OCI-LY1 (cell line): ENCODE data around the gene DDC.

ENCODE experiments used
- H2AFZ ChIP-seq: fragments of 200-600 bp; sonication (generic), shearing (Covaris generic); 2 replicates; pipeline ENCODE4 v1.6.0; 2014; ENCODE audit warnings: antibody characterized with exemption, mild to moderate bottlenecking, low read length
- H3F3A ChIP-seq: fragments of 200-600 bp; sonication (generic), shearing (Covaris generic); 2 replicates; pipeline ENCODE4 v1.6.0; 2014; ENCODE audit warnings: mild to moderate bottlenecking, antibody characterized with exemption, low read length, moderate library complexity; ENCODE audit not compliant: insufficient read depth
- H3K27ac ChIP-seq: fragments of 200-600 bp; sonication (generic); 2 replicates; pipeline ENCODE4 v1.5.1; 2014; ENCODE audit warnings: low read length, mixed run types, mild to moderate bottlenecking, low read depth; ENCODE audit not compliant: poor library complexity, severe bottlenecking
- H3K27me3 ChIP-seq: fragments of 200-600 bp; sonication (generic); 2 replicates; pipeline ENCODE4 v1.6.0; 2014; ENCODE audit warnings: antibody characterized with exemption, mild to moderate bottlenecking, low read length, moderate library complexity; ENCODE audit not compliant: insufficient read depth
- H3K36me3 ChIP-seq: fragments of 200-600 bp; sonication (generic); 2 replicates; pipeline ENCODE4 v1.6.1; 2014; ENCODE audit warnings: mild to moderate bottlenecking, antibody characterized with exemption, low read length, moderate library complexity, mixed read lengths; ENCODE audit not compliant: insufficient read depth
- H3K4me1 ChIP-seq: fragments of 200-600 bp; sonication (generic); 2 replicates; pipeline ENCODE4 v1.5.1; 2014; ENCODE audit warnings: mild to moderate bottlenecking, low read length, moderate library complexity; ENCODE audit not compliant: insufficient read depth, severe bottlenecking
- H3K4me2 ChIP-seq: fragments of 200-600 bp; sonication (generic), shearing (Covaris generic); 2 replicates; pipeline ENCODE4 v1.6.1; 2014; ENCODE audit warnings: low read length
- H3K4me3 ChIP-seq: fragments of 200-600 bp; sonication (generic); 2 replicates; pipeline ENCODE4 v1.5.1; 2014; ENCODE audit warnings: low read length, low read depth, mild to moderate bottlenecking, mixed read lengths; ENCODE audit not compliant: poor library complexity, severe bottlenecking
- H3K79me2 ChIP-seq: fragments of 200-600 bp; shearing (Covaris generic); 2 replicates; pipeline ENCODE4 v1.6.1; 2016; ENCODE audit warnings: mixed run types, low read length, mixed read lengths; ENCODE audit not compliant: insufficient read depth
- H3K9ac ChIP-seq: fragments of 200-600 bp; sonication (generic), shearing (Covaris generic); 2 replicates; pipeline ENCODE4 v1.6.1; 2014; ENCODE audit warnings: mild to moderate bottlenecking, low read length, mixed read lengths
- H3K9me2 ChIP-seq: fragments of 200-600 bp; sonication (generic), shearing (Covaris generic); 2 replicates; pipeline ENCODE4 v1.6.1; 2014; ENCODE audit warnings: low read depth, mild to moderate bottlenecking, low read length, mixed read lengths
- H3K9me3 ChIP-seq: fragments of 200-600 bp; shearing (Covaris generic); 2 replicates; pipeline ENCODE4 v1.6.1; 2014; ENCODE audit warnings: low read length, mixed read lengths
- H4K20me1 ChIP-seq: fragments of 200-600 bp; sonication (generic), shearing (Covaris generic); 2 replicates; pipeline ENCODE4 v1.6.0; 2016; ENCODE audit warnings: mild to moderate bottlenecking, low read length; ENCODE audit not compliant: insufficient read depth
- EZH2 ChIP-seq: fragments of 200-600 bp; sonication (generic), shearing (Covaris generic); IDR thresholded peaks from 2 replicates; pipeline ENCODE4 v1.8.0; 2017; ENCODE audit warnings: borderline replicate concordance, mixed run types, mild to moderate bottlenecking, antibody characterized with exemption, low read length, moderate library complexity, mixed read lengths
- TF ChIP-seq, protein P1 (sequence below): fragments of 200-600 bp; sonication (generic), shearing (Covaris generic); IDR thresholded peaks from 2 replicates; pipeline ENCODE4 v1.5.1; 2017; ENCODE audit warnings: mild to moderate bottlenecking, antibody characterized with exemption, low read length, moderate library complexity, mixed read lengths

The DDC gene

DNA sequence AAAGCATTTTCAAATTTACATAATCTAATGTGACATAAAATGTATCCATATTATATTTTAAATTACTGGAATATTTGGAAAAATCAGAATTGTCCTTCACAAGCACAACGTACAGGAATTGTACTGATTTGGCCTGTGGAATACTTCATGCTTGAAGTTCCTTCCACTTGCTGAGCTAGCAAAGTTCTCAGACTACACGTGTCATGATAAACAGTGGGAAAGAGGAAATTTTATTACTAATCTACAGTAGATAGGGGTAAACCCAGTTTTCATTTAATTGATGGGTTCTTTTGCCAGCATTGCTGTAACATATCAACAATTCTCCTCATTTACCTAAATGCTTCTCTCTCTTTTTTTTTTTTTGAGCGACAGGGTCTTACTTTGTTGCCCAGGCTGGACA lies 69.5 kb downstream of the DDC start:
- Histone ChIP-seq H3K4me2 (no peak overlapping the region), H3K4me1 (no peaks in the 10 kb centered on the region), H3F3A (no peaks in the 10 kb centered on the region), H3K4me3 (no peak overlapping the region), H3K27ac (no peak overlapping the region), H3K36me3 (no peaks in the 10 kb centered on the region), H3K79me2 (no peaks in the 10 kb centered on the region), H3K9me3 (no peaks in the 10 kb centered on the region), H4K20me1 (no peaks in the 10 kb centered on the region), H2AFZ (no peak overlapping the region), H3K9me2 (no peaks in the 10 kb centered on the region), H3K27me3 (no peaks in the 10 kb centered on the region), H3K9ac (no peak overlapping the region)
- TF ChIP-seq EZH2, result no peak
- TF ChIP-seq, protein P1, sequence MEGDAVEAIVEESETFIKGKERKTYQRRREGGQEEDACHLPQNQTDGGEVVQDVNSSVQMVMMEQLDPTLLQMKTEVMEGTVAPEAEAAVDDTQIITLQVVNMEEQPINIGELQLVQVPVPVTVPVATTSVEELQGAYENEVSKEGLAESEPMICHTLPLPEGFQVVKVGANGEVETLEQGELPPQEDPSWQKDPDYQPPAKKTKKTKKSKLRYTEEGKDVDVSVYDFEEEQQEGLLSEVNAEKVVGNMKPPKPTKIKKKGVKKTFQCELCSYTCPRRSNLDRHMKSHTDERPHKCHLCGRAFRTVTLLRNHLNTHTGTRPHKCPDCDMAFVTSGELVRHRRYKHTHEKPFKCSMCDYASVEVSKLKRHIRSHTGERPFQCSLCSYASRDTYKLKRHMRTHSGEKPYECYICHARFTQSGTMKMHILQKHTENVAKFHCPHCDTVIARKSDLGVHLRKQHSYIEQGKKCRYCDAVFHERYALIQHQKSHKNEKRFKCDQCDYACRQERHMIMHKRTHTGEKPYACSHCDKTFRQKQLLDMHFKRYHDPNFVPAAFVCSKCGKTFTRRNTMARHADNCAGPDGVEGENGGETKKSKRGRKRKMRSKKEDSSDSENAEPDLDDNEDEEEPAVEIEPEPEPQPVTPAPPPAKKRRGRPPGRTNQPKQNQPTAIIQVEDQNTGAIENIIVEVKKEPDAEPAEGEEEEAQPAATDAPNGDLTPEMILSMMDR, result no peak

DNA sequence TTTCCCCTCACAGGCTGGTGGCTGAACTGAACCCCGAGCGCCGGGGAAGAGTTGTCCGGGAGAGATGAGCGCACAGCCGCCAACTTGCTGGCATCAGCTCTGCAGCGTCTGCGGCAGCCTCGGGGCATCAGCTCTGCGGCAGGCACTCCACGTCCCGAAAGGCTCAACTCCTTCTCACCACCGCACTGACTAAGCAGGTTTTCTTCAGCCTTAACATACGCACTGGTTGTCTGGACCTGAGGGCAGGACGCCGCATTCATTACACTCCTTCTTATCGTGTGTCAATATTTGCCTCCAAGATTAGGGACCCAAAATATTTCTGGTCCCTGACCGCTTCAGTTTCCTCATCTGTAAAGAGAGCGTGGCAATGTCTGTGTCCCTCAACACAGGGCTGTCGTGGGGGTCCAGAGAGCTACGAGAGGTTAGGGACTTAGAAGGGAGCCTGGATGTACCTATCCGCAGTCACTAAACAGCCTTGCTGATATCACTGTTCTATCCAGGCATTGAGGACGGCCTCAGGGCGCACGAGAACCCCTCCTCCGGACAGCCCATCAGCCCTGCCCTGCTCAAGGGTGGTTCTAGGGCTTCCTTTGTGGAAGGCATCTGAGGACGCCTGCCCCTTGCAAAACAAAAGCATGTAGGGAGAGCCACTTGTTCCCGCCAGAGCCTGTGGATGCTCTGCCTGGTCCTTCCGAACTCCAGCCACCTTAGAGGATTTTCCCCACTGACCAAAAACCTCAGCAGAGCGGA lies 72.3 kb downstream of the DDC start:
- Histone ChIP-seq H3K4me2 (no peak overlapping the region), H3K27ac (no peak overlapping the region), H3K27me3 (no peaks in the 10 kb centered on the region; the same call in 1 of the 2 replicates), H3K9ac (no peak overlapping the region), H2AFZ (no peak overlapping the region), H3F3A (no peaks in the 10 kb centered on the region), H3K79me2 (no peaks in the 10 kb centered on the region), H3K4me3 (no peak overlapping the region), H4K20me1 (no peaks in the 10 kb centered on the region), H3K9me2 (no peaks in the 10 kb centered on the region), H3K4me1 (no peaks in the 10 kb centered on the region), H3K9me3 (peaks cover 3% of the 10 kb centered on the region; the same call in 1 of the 2 replicates), H3K36me3 (no peaks in the 10 kb centered on the region)
- no peak for TF ChIP-seq EZH2
- TF ChIP-seq, protein P1, result no peak

DNA sequence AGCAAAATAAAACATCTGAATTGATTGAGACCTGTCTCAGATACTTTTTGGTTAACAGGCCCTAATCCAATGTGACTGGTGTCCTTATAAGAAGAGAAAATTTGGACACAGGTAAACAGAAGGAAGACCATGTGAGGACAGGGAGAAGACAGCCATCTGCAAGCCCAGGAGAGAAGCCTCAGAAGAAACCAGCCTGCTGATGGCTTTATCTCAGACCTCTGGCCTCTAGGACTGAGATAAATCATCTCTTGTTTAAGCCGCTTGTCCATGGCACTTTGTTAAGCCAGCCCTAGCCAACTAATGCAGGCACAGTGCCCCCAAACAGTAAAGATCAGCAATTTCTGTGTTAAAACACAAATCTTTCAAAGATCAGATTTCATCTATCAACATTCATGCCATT lies 73.3 kb downstream of the DDC start:
- H3K27me3 ChIP-seq, result no peaks in the 10 kb centered on the region; the same call in 1 of the 2 replicates
- no peak overlapping the region for H2AFZ ChIP-seq
- H3K27ac ChIP-seq, result no peak overlapping the region
- no peaks in the 10 kb centered on the region for H4K20me1 ChIP-seq
- H3K4me1 ChIP-seq, result no peaks in the 10 kb centered on the region
- H3K9ac ChIP-seq, result no peak overlapping the region
- H3K9me3 ChIP-seq, result peaks cover 8% of the 10 kb centered on the region; the same call in 1 of the 2 replicates
- H3F3A ChIP-seq, result no peaks in the 10 kb centered on the region
- no peak overlapping the region for H3K4me3 ChIP-seq
- no peaks in the 10 kb centered on the region for H3K9me2 ChIP-seq
- no peaks in the 10 kb centered on the region for H3K79me2 ChIP-seq
- TF ChIP-seq EZH2, result no peak
- TF ChIP-seq, protein P1, result no peak
- H3K4me2 ChIP-seq, result no peak overlapping the region
- no peaks in the 10 kb centered on the region for H3K36me3 ChIP-seq
